GM13976 (cell line): ENCODE data around the gene TIAM2.

Experiments used
- DNase-seq: peaks from one replicate; pipeline ENCODE4 v3.0.0; 2012; ENCODE audit warnings: low spot score
- CTCF ChIP-seq: IDR thresholded peaks from 2 replicates; pipeline ENCODE4 v1.5.1; 2012; ENCODE audit warnings: borderline replicate concordance, mild to moderate bottlenecking; ENCODE audit not compliant: insufficient read depth; ENCODE audit errors: extremely low read depth, missing control alignments, control extremely low read depth
- in situ Hi-C: fragments of 300-500 bp; cut with MboI; formaldehyde crosslinking; loops from one replicate; pipeline ENCODE4 v1.12.0; 2022; ENCODE audit warnings: low sequenced_read_pairs, mixed read lengths, inconsistent platforms; ENCODE audit not compliant: unreplicated experiment

The TIAM2 gene

GRCh38 chr6:155123520-155123919 lies 128.4 kb downstream of the TIAM2 start:
- in situ Hi-C loops: no loop called here

GRCh38 chr6:155125906-155126305 lies 130.8 kb downstream of the TIAM2 start:
- no peak for DNase-seq
- in situ Hi-C loops: no loop called here
- TF ChIP-seq CTCF: no peak

More at GRCh38 chr6:155123520-155123919, 128.4 kb downstream of the TIAM2 start:
- TF ChIP-seq CTCF: no peak
- no peak for DNase-seq

- no peak for TF ChIP-seq CTCF
- in situ Hi-C loops: no loop called here
- peak; percentile 42 for DNase-seq
These were observed 131.8 kb downstream of the TIAM2 start for GRCh38 chr6:155126727-155127439.

GRCh38 chr6:155128977-155129376 lies 133.9 kb downstream of the TIAM2 start:
- no peak for DNase-seq
- in situ Hi-C loops: no loop called here
- no peak for TF ChIP-seq CTCF

- no peak for DNase-seq
- no peak for TF ChIP-seq CTCF
- in situ Hi-C loops: no loop called here
These were observed 134.6 kb downstream of the TIAM2 start for GRCh38 chr6:155129744-155130143.

GRCh38 chr6:155130161-155130853 lies 135.2 kb downstream of the TIAM2 start:
- in situ Hi-C loops: no loop called here
- no peak for TF ChIP-seq CTCF
- DNase-seq: no peak

GRCh38 chr6:155132617-155133016 lies 137.5 kb downstream of the TIAM2 start:
- no peak for DNase-seq
- in situ Hi-C loops: no loop called here
- TF ChIP-seq CTCF: no peak
